Glomerular visceral epithelial cell (primary cell): ENCODE results near the gene DAB2IP.
"Not testable (repeated sequence)": the region's sequence is repeated elsewhere in the genome, so short reads cannot be mapped to it uniquely, and the experiment has no call there.

Source experiments
- DNase-seq: peaks from one replicate; pipeline ENCODE4 v3.0.0-alpha.2; 2016; ENCODE audit errors: extremely low spot score

The DAB2IP gene

DNA sequence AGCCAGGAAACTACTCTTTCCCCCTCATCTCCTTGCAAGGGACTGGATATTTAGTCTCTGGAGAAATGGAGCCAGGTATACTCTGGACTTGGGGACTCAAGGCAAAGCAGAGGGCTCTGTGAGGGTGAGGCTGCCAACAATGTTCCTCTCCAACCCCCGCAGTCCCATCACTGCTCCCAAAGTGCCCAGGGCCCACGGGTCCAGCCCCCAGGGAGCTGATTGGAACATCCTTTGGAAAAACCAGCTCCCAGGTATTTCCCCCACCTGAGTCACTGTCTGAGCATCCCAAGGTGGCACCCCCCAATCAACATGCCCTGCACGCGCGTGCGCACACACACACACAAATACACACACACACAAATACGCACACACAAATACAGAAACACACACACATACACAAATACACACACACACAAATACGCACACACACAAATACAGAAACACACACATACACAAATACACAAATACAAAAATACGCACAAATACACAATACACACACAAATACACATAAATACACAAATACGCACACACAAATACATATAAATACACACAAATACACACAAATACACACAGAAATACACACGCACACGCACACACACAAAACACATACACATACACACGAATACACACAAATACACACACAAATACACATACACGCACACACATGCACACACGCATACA, 137.4 kb downstream of the DAB2IP start:
- no peak for DNase-seq

DNA sequence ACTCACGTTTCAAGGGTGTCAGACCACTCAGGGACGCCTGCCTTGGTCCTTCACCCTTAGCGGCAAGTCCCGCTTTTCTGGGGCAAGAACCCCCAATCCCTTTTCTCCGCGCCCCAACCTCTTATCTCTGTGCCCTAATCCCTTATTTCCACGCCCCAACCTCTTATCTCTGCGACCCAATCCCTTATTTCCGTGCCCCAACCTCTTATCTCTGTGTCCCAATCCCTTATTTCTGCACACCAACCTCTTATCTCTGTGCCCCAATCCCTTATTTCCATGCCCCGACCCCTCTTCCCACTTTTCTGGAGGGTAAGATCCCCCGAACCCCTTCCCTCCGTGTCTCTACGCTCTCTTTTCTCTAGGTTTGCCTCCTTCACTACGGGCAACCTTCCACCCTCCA, 139.4 kb downstream of the DAB2IP start:
- DNase-seq: no peak

DNA sequence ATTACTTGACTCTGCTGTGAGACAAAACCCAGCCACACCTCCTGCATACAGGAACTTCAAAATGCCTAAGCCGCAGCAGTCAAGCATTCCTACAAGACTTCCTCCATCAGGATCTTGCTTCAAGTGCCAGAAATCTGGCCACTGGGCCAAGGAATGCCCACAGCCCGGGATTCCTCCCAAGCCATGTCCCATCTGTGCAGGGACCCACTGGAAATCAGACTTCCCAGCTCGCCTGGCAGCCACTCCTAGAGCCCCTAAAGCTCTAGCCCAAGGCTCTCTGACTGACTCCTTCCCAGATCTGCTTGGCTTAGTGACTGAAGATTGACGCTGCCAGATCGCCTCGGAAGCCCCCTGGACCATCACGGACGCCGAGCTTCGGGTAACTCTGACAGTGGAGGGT, 141.0 kb downstream of the DAB2IP start:
- not testable (repeated sequence) for DNase-seq

DNA sequence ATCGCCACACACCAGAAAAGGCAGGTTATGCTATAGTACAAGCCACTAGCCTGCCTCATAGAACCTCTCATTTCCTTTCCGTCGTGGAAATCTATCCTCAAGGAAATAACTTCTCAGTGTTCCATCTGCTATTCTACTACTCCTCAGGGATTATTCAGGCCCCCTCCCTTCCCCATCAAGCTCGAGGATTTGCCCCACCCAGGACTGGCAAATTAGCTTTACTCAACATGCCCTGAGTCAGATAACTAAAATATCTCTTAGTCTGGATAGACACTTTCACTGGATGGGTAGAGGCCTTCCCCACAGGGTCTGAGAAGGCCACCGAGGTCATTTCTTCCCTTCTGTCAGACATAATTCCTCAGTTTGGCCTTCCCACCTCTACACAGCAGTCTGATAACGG, 142.9 kb downstream of the DAB2IP start:
- DNase-seq: not testable (repeated sequence)

DNA sequence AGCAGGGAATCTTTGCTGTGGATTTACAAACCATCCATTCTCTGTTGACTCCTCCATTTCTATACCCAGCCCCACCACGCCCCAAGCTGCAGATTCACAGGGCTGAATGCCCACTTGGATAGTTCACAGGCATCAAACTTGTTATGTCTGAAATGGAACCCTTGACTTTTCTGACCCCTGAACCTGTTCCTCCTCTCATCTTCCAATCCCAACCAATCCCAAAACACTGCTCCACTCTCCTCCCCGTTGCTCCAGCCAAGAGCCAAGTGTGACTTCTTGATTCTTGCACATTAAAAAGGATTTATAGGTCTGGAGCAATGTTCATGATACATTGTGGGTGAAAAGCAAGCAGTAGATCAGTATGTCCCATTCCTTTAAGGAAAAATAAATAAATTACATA, 145.6 kb downstream of the DAB2IP start:
- no peak for DNase-seq

DNA sequence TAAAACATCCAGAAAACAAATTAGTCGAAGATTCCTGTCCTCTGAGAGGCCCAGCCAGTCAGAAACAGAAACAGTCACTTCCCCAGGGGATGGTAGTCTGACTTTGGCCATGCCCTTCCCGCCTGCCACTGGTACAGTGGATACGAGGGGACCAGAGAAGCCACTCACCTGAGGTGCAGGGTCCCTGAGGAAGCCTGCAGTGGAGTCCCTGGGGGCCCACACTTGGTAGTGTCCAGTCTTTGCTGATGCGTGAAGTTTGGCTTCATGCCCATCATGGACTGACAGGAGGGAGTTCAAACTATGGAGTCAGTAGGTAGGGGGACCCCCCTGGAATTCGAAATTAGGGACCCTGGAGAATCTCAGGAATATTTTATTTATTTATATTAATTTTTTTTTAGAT, 147.5 kb downstream of the DAB2IP start:
- no peak for DNase-seq

DNA sequence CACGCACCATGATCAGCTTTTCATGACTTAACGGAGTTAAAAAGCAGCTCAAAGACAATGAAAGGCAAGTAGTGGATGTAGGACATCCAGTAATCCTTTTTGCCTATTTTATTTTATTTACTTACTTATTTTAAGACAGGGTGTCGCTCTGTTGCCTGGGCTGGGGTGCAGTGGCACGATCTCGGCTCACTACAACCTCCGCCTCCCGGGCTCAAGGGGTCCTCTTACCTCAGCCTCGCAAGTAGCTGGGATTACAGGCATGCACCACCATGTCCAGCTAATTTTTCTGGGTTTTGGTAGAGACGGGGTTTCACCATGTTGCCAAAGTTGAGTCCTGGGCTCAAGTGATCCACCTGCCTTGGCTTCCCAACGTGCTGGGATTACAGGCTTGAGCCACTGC, 148.9 kb downstream of the DAB2IP start:
- no peak for DNase-seq

DNA sequence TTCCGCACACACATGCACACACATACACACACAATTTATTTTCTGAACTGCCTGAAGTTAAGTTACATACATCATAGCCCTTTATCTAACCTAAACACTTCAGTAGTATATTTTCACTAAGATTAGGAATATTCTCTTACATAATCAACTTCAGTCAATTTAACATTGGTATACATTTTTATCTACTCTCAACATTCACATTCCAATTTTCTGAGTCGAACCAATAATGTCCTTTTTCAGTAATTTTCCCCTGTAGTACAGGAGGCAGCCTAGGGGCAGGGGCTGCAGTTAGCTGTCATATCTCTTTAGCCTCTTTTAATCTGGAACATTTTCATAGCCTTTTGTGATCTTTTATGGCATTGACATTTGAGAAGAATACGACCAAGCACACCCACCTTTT, 150.1 kb downstream of the DAB2IP start:
- no peak for DNase-seq

DNA sequence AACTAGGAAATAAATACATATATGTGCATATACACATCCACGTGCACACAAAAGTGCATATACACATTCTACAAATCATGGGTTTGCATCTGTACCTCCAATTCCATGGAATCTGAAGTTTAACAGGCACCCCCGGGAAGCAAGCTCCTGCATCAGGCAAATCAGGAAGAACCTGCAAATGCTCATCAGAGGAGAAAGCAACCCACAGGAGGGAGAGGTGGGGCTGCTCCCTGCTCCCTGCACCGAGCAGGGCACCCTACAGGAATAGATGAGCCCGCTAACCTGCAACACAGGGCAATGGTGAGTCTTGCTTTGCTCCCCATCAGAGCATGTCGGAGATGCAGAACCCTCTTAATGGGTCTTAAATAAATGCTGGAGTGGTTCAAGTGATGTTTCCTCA, 151.3 kb downstream of the DAB2IP start:
- no peak for DNase-seq

DNA sequence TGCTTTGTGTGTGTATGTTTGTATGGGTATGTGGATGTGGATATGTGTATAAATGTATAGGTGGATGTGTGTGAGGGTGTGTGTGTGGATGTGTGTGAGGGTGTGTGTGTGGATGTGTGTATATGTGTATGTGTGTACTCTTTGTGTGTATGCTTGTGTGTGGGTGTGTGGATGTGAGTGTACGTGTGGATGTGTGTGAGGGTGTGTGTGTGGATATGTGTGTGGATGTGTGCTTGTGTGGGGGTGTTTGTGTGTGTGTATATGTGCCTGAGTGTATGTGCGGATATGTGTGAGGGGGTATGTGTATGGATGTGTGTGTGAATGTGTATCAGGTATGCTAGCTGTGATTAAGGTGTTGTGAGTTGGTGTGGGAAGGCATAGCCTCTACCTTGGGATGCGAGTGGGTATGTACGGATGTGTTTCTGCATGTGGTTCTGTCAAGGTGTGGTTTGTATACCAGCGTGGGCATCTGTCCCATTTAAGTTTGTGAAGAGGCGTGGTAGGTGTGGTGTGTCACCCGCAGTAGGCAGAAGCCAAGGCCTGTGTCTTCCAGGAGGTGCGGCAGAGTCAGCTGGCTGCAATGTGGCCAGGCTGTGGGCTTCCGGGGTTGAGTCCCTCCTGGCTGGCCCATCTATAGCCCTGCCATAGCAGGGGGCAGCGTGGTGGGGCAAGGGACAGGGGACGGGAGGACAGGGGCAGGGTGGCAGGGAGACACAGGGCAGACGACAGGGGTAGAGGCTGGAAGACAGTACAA, 155.8 kb downstream of the DAB2IP start:
- DNase-seq: no peak

DNA sequence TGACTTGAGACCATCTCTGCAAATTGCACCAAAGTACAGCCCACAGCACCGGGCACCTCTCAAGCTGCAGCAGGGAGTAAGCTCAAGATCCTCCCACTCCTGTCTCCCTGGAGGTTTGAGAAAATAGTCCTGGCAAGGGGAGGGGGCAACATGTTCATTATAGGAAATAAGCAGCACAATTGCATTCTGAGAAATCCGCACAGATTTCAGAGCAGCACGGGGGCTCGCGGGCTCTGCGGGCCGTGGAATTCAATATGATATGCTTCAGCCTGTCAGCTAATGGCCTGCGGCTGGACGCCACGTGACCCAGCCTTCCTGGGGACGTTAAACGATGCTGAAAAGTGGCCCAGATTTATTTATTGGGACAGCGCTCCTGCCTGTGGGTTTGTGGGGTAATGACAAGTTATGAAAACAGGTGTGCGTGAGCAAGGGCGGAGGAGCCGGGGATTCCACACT, 156.4 kb downstream of the DAB2IP start:
- DNase-seq: no peak

DNA sequence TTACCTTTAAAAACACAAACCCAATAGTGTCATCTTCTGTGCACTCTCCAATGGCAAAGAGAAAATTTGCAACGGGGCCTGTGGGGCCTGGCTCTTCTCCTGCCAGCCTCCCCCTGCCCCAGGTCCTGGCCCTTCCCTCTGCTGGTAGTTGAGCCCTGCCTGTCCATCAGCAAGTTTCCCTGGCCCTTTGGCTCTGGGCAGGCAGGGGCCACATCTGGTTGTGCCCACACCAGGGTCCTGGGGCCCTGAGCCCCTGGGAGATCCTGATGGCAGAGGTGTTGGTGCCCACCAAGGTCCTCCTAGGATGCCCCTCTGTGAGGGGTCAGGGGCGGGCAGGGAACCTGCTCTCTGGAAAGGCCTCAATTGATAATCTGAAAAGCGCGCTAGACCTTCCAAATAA, 157.3 kb downstream of the DAB2IP start:
- DNase-seq: no peak

DNA sequence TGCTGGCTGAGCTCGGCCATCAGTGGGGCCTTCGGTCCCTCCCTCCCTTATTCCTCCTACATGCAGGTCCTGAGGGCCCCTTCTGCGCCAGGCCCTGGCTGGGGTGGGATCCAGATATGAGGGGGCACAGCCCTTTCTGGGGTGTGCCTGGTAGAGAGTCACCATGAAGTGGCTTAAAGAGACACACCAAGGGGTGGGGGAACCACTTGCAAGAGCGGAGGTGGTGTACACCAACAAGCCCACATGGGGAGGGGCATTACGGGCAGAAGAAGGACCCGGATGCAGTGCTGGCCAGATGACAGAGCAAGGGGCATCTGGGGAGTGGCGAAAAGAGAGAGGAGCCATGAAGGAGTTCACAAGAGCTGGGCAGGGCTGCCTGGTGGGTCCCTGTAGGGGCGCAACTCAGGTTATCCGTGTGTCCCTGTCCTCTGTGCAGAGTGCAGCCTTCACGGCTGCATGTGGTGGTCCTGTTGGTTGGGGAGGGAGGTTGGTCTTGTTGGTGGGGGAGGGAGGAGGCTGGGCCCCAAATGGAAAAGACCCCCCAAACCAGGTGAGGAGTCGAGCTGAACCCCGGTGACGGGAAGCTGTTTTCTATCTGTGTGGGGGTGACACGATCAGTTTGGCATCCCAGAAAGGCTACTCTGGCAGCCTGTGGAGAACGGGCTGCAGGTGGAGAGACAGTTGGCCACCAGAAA, 158.1 kb downstream of the DAB2IP start:
- DNase-seq: no peak

DNA sequence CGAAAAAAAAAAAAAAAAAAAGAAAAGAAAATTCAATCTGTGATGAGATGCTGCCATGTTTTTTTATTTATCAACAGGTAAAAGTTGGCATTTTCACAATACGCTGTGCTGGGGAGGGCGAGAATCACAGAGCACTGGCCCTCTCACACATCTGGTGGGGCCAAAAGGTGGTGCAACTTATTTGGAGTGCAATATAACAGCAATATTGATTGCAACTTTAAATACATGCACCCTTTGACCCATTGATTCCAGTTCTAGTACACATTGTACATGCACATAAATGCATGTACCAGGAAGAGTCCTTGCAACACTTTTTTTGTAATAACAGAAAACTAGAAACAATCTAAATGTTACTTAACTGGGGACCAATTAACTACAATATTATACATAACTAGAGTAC, 159.1 kb downstream of the DAB2IP start:
- no peak for DNase-seq

DNA sequence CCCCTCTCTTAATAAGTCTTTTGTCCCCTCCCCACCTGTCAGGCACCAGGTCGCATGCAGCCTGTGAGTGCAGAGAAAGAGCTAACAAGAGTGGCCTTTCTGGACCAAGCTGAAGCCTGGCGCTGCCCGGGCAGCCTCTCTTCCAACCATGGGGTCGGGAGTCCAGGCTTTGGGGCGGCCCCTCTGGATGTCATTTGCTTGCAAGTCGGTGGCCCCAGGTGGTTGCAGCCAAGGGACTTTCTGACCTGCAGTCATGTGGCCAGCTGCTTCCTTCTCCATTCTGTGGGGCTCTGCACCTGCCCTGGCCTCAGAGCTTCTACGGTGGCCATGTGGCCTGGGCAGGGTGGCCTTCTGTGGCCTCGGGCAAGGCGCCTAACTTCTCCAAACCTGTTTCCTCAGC, 159.7 kb downstream of the DAB2IP start:
- no peak for DNase-seq

DNA sequence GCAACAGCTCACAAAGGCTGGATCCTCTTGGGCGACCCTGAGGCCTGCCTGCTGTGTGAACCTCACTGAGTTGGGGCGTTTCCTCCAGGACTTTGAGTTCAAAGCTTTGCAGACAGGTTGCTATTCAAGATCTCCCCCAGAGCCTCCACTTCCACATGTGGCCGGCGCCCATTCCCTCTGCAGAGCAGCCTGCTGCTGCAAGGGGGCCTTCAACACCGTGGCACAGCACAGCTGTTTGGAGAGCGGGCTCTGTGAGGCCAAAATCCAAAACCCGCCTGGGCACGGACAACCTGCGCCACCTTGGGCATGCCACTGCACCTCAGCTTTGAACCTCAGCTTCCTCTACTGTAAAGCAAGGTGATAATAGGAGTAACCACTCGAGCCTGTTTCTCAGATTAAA, 160.3 kb downstream of the DAB2IP start:
- DNase-seq: no peak

DNA sequence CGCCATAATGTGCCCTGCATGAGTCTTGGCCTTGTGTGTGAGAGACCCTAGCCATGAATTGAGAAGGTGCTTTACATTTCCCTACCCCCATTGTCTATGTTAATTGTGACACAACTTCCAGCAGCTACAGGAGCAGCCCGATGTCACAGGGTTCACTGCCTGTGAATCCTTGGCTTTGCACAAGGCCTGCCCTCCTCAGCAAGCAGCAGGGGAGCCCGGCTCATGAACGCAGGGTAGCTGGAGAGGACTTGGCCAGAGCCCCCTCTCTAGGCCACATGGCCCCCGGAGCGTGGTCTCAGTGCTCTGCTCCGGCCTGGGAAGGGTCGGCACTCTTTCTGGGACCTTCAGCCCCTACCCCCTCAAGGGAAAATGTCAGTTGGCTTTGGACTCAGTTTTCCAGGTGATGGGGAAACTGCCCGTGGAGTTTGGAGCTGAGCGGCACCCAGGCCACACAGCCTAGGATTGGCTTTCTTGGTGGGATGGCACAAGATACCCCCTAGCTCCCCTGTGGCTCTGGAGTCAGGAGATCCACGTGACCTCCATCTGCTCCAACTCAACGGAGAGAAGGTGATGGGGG, 160.8 kb downstream of the DAB2IP start:
- DNase-seq: no peak

DNA sequence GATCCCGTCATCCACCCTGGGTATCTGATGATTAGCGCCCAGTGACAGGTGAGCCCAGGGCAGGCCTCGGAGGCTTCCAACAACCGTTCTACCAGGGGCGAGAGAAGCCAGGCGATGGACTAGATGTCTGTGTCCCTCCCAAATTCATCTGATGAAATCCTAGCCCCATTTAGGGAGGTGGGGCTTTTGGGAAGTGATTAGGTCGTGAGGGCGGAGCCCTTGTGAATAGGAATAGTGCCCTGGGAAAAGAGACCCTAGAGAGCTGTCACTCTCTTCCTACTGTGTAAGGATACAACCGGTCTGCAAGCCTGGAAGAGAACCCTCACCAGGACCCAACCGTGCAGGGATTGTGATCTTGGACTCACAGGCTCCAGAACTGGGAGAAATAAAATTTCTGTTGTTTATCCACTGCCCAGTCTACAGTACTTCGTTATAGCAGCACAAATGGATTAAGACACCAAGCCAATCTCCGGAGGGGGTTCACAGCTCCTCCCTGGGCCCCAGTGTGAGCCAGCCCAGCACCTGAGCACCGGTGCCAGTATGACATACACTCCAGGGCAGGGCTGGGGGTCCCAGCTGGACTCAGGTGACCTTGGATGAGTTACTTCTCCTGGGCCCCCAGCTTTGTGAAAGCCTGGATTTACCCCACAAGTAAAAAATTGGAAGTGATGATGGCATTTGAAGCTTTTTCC, 162.2 kb downstream of the DAB2IP start:
- no peak for DNase-seq

DNA sequence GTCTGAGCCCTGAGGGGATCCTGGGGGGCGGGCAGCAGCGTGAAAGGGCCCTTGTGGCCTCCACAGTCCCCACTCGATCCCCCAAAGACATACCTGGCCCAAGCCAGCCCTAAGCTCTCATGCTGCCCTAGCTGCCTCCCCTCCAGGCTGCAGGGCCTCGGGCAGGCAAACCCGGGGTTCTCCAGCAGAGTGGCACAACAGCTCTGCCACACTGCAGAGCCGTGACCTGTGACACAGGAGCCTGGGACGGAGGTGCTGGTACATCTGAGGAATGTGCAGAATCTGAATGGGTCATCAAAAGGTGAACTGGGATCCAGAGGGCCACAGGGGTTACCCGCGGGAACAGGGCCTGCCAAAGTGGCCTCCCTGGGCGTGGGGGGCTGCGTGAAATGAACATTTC, 163.2 kb downstream of the DAB2IP start:
- DNase-seq: no peak

DNA sequence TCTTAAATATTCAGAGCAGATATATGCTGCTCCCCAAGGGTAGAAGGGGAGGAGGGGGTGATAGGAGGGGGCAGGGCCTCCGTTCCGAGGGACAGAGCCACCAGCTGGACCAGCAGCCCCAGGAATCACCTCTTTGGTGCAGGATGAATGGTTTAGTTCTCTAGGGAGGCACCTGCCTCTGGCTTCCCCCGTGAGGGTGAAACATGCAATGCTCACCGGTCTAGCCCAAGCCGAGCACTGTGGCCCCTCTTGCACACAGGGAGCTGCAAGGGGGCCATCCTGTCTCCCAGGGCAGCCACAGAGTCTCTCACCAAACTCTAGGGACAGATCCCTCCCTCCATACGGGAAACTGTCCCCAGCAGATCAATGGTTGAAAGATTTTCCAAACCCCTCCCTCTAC, 163.7 kb downstream of the DAB2IP start:
- DNase-seq: no peak

DNA sequence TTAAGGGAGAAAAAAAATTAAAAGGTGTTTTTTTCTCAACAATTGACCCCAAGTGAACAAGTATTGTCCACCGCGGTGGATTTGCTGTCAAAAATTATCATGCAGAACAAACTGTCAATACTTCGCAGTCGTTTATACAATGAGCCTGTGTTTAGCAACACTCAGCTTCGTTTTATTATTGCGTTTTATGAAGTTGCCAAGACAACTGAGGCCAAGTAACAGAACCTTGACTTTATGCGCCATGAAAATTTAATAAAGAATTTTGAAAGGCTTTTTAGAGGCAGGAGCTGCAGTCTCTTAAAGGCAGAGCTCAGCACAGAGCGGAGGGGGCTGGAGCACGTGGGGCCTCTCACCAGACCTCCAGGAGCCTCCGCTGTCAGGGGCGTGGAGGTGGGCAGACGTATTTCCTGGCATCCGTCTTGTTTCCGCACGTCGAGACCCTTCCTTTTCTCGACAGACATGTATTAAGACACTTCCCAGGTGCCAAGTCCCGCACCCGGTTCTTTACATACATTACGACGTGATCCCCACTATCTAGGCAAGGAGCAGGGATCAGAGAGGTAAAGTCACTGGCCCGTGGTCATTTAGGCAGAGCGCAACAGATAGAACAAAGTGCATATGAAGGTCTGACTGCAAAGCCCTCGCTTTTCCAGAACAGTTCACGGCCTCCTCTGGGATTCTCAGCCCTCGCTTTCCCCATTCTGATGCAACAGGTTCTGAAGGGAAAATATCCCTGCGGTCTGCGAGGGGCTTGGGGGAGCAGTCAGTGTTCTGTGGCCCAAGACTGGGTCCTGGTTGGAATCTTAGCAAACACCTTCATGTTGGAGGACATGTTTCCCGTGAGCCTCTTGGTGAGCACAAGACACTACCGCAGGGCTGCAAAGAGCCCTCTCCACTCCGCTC, 164.4 kb downstream of the DAB2IP start:
- no peak for DNase-seq
